H1 (cell line): ENCODE results near the gene TCF19. TPM values are rescaled to one million over a fixed set of nuclear protein-coding genes. Genes with fewer than 3 reads are reported as not detected.
"Not testable (repeated sequence)": the region's sequence is repeated elsewhere in the genome, so short reads cannot be mapped to it uniquely, and the experiment has no call there.

Experiments used
- CTCF ChIA-PET: fragments of 300-600 bp; sonication (Branson Sonifier 250); formaldehyde crosslinking; loops from one replicate; lab custom pipeline; 2021; ENCODE audit not compliant: partially characterized antibody; lab: Charles Lee
- POLR2A ChIA-PET: fragments of 300-600 bp; sonication (Branson Sonifier 250); formaldehyde crosslinking; loops from one replicate; lab custom pipeline; 2021; ENCODE audit warnings: inconsistent platforms; ENCODE audit not compliant: partially characterized antibody; lab: Charles Lee
- DNase-seq, 2 experiments: peaks; one replicate each; pipeline versions ENCODE4 v3.0.0 to v3.0.0-alpha.2; 2010 to 2022; ENCODE audit warnings: low spot score in 2 of 2, low read depth in 1 of 2, mixed read lengths in 1 of 2
- FAIRE-seq: peaks from 2 replicates; lab custom pipeline; 2011; peaks lifted over from hg19 to GRCh38; lab: Jason Lieb, UNC
- H2AFZ ChIP-seq: 2 replicates; pipeline ENCODE4 v1.8.1; 2012; ENCODE audit warnings: low read length, inconsistent platforms
- H2AK5ac ChIP-seq: 2 replicates; pipeline ENCODE4 v1.6.1; 2013; ENCODE audit warnings: low read depth, low read length
- H2BK120ac ChIP-seq: replicated peaks from 2 replicates; pipeline ENCODE3; 2013; ENCODE audit warnings: low read depth, low read length, inconsistent platforms
- H2BK12ac ChIP-seq: 2 replicates; pipeline ENCODE4 v1.6.1; 2013; ENCODE audit warnings: low read depth, low read length
- H2BK15ac ChIP-seq: 2 replicates; pipeline ENCODE4 v1.6.1; 2013; ENCODE audit warnings: low read length
- H2BK20ac ChIP-seq: 2 replicates; pipeline ENCODE4 v1.6.1; 2013; ENCODE audit warnings: low read length
- H2BK5ac ChIP-seq: 2 replicates; pipeline ENCODE4 v1.6.1; 2013; ENCODE audit warnings: low read depth, low read length
- H3K14ac ChIP-seq: 2 replicates; pipeline ENCODE4 v1.6.1; 2013; ENCODE audit warnings: inconsistent platforms; ENCODE audit not compliant: insufficient read length
- H3K18ac ChIP-seq: 2 replicates; pipeline ENCODE4 v1.6.1; 2013; ENCODE audit warnings: low read length; ENCODE audit errors: extremely low read depth
- H3K23ac ChIP-seq: 2 replicates; pipeline ENCODE4 v1.6.1; 2013; ENCODE audit warnings: inconsistent platforms; ENCODE audit not compliant: insufficient read length
- H3K23me2 ChIP-seq: 2 replicates; pipeline ENCODE4 v1.6.1; 2013; ENCODE audit warnings: low read depth, low read length
- H3K27ac ChIP-seq: 2 replicates; pipeline ENCODE4 v1.6.1; 2011; ENCODE audit warnings: low read depth, low read length, inconsistent platforms
- H3K27me3 ChIP-seq, 4 experiments: replicated peaks in 1 of 4; 1 replicate in 1 of 4; 2 replicates in 3 of 4; pipeline versions ENCODE4 v1.6.1 to v1.8.1; 2011 to 2013; ENCODE audit warnings: low read length in 3 of 4, mild to moderate bottlenecking in 3 of 4, inconsistent platforms in 2 of 4, mixed read lengths in 2 of 4, moderate library complexity in 1 of 4; ENCODE audit not compliant: control insufficient read depth in 3 of 4, insufficient read depth in 3 of 4; ENCODE audit errors: extremely low read depth in 1 of 4
- H3K36me3 ChIP-seq, 4 experiments: 2 replicates each; pipeline versions ENCODE4 v1.6.1 to v1.8.1; 2011 to 2013; ENCODE audit warnings: mild to moderate bottlenecking in 4 of 4, low read length in 3 of 4, moderate library complexity in 2 of 4, control low read depth in 1 of 4, inconsistent platforms in 1 of 4; ENCODE audit not compliant: insufficient read depth in 4 of 4, control insufficient read depth in 2 of 4
- H3K4ac ChIP-seq: replicated peaks from 2 replicates; pipeline ENCODE3; 2013; ENCODE audit warnings: low read length, low read depth, mixed read lengths, inconsistent platforms; ENCODE audit not compliant: insufficient read length
- H3K4me1 ChIP-seq, 4 experiments: replicated peaks in 1 of 4; 1 replicate in 1 of 4; 2 replicates in 3 of 4; pipeline versions ENCODE4 v1.6.1 to v1.8.1; 2011 to 2013; ENCODE audit warnings: low read length in 3 of 4, inconsistent platforms in 2 of 4, mixed read lengths in 1 of 4; ENCODE audit not compliant: insufficient read depth in 4 of 4, control insufficient read depth in 3 of 4
- H3K4me2 ChIP-seq, 2 experiments: 2 replicates each; pipeline versions ENCODE4 v1.6.1 to v1.8.1; 2011 to 2013; ENCODE audit warnings: low read depth in 2 of 2, low read length in 2 of 2, control low read depth in 1 of 2, inconsistent platforms in 1 of 2, mild to moderate bottlenecking in 1 of 2; ENCODE audit not compliant: insufficient read depth in 1 of 2
- H3K4me3 ChIP-seq, 4 experiments: fragments of 200-600, 300-600 bp in 1 of 4; sonication (generic), shearing (Covaris generic), sonication (Bioruptor Twin) in 1 of 4; 2 replicates each; pipeline versions ENCODE4 v1.5.1 to v1.8.1; 2011 to 2016; ENCODE audit warnings: low read length in 4 of 4, low read depth in 3 of 4, control low read depth in 2 of 4, inconsistent platforms in 2 of 4, mild to moderate bottlenecking in 2 of 4, mixed read lengths in 1 of 4, moderate library complexity in 1 of 4; ENCODE audit not compliant: insufficient read depth in 2 of 4; ENCODE audit errors: extremely low read depth in 1 of 4
- H3K56ac ChIP-seq: replicated peaks from 2 replicates; pipeline ENCODE3; 2013; ENCODE audit warnings: low read depth, mild to moderate bottlenecking, mixed read lengths, low read length, inconsistent platforms; ENCODE audit not compliant: insufficient read length
- H3K79me1 ChIP-seq: 2 replicates; pipeline ENCODE4 v1.6.1; 2013; ENCODE audit warnings: low read depth, low read length, control low read depth
- H3K79me2 ChIP-seq, 2 experiments: 2 replicates each; pipeline versions ENCODE4 v1.6.1 to v1.8.1; 2012 to 2013; ENCODE audit warnings: low read length in 2 of 2, mild to moderate bottlenecking in 2 of 2, inconsistent platforms in 1 of 2; ENCODE audit not compliant: insufficient read depth in 2 of 2, control insufficient read depth in 1 of 2
- H3K9ac ChIP-seq, 4 experiments: replicated peaks in 1 of 4; 1 replicate in 1 of 4; 2 replicates in 3 of 4; pipeline versions ENCODE4 v1.6.1 to v1.8.1; 2011 to 2013; ENCODE audit warnings: low read depth in 3 of 4, low read length in 3 of 4, control low read depth in 2 of 4, mild to moderate bottlenecking in 2 of 4, moderate library complexity in 2 of 4, inconsistent platforms in 1 of 4; ENCODE audit errors: extremely low read depth in 1 of 4
- H3K9me3 ChIP-seq, 2 experiments: 2 replicates each; pipeline versions ENCODE4 v1.6.1 to v1.8.1; 2012 to 2013; ENCODE audit warnings: mild to moderate bottlenecking in 2 of 2, moderate library complexity in 2 of 2, control low read depth in 1 of 2, inconsistent platforms in 1 of 2, low read depth in 1 of 2, low read length in 1 of 2, mixed read lengths in 1 of 2; ENCODE audit not compliant: insufficient read depth in 2 of 2
- H4K20me1 ChIP-seq, 2 experiments: replicated peaks in 1 of 2; 2 replicates each; pipeline versions ENCODE3 to v1.8.1; 2011 to 2013; ENCODE audit warnings: inconsistent platforms in 2 of 2, low read length in 2 of 2, mild to moderate bottlenecking in 1 of 2; ENCODE audit not compliant: insufficient read depth in 2 of 2, control insufficient read depth in 1 of 2
- H4K5ac ChIP-seq: 2 replicates; pipeline ENCODE4 v1.6.1; 2013; ENCODE audit warnings: low read length, low read depth, mixed read lengths, inconsistent platforms; ENCODE audit not compliant: insufficient read length
- H4K8ac ChIP-seq: 2 replicates; pipeline ENCODE4 v1.8.0; 2013; ENCODE audit warnings: mild to moderate bottlenecking, moderate library complexity, low read length, inconsistent platforms; ENCODE audit not compliant: insufficient read depth; ENCODE audit errors: extremely low read depth
- H4K91ac ChIP-seq: replicated peaks from 2 replicates; pipeline ENCODE3; 2013; ENCODE audit warnings: low read length, mixed read lengths, inconsistent platforms; ENCODE audit not compliant: insufficient read length
- TEAD4 ChIP-seq: IDR thresholded peaks from 2 replicates; pipeline ENCODE4 v1.6.1; 2012; ENCODE audit warnings: low read depth, low read length, inconsistent platforms, mixed read lengths
- WGBS, 2 experiments: shearing (Covaris generic) in 1 of 2; methylation state at CpG; one replicate each; pipeline versions ENCODE4 v1.1.6 to v1.1.7; 2013 to 2015; ENCODE audit warnings: low lambda C conversion rate in 2 of 2, mixed read lengths in 2 of 2, inconsistent platforms in 1 of 2, low coverage in 1 of 2, missing lambda C conversion rate in 1 of 2; ENCODE audit not compliant: insufficient replicate concordance in 2 of 2, insufficient coverage in 1 of 2, insufficient read length in 1 of 2; ENCODE audit errors: extremely low coverage in 1 of 2, missing lambda C conversion rate in 1 of 2; 5-methylcytosine and 5-hydroxymethylcytosine counted together
- polyA plus RNA-seq, 7 experiments: library from polyadenylated mRNA; depleted of rRNA in 3 of 7; stranded (reverse) in 5 of 7; unstranded in 2 of 7; fragments of >200 nt in 5 of 7; fragments of 200-250 nt in 2 of 7; gene quantifications; 1 replicate in 5 of 7; 2 replicates in 1 of 7; 4 replicates in 1 of 7; pipeline versions ENCODE4 v1.2.1 to v1.2.3, GENCODE V29; 2011 to 2013; ENCODE audit warnings: missing spikeins in 2 of 7, mixed read lengths in 2 of 7
- total RNA-seq: library from RNA; stranded (reverse); fragmentation: NEBNext Ultra II Directional; extraction: Animal tissue kit (Norgen Biotek cat#: 25700); gene quantifications from 2 replicates; pipeline ENCODE4 v1.2.1, GENCODE V29; 2021

TCF19 gene
- total and polyA plus RNA-seq, 2 of the 8 experiments (the other 6 are each of a cell fraction or from before 2014, with no cell fraction given), result 7.2 to 11.0 TPM

GRCh38 chr6:31183859-31184258 is 25.5 kb downstream of the TCF19 start:
- 72% methylated on average over 6 of the region's 6 CpGs; no CpG with 5 or more reads in 1 of the 2 experiments for WGBS, 2 experiments

GRCh38 chr6:31185695-31186051 is 27.3 kb downstream of the TCF19 start:
- POLR2A ChIA-PET, result interaction anchor here (61.6 kb wide), 1 partner anchor 38 kb away, joined by 2251 read pairs; the partner anchor contains the start of genes CCHCR1, CDSN, POU5F1 and PSORS1C1
- H2AK5ac ChIP-seq, FAIRE-seq, CTCF ChIA-PET, H3K14ac ChIP-seq, H3K18ac ChIP-seq, H2BK12ac ChIP-seq, DNase-seq, H3K36me3 ChIP-seq, H4K5ac ChIP-seq, H2BK20ac ChIP-seq, H4K20me1 ChIP-seq, H3K27ac ChIP-seq, H3K79me1 ChIP-seq, H3K23me2 ChIP-seq, H4K91ac ChIP-seq, H3K9ac ChIP-seq, H3K4me3 ChIP-seq, H3K4me2 ChIP-seq, H3K4me1 ChIP-seq, H3K9me3 ChIP-seq, H3K23ac ChIP-seq, H2AFZ ChIP-seq, H2BK120ac ChIP-seq, H2BK15ac ChIP-seq, H3K4ac ChIP-seq, H4K8ac ChIP-seq, H2BK5ac ChIP-seq, H3K79me2 ChIP-seq, H3K27me3 ChIP-seq, H3K56ac ChIP-seq: not testable (repeated sequence)
- WGBS, 2 experiments, result 92% methylated on average over 4 of the region's 4 CpGs; no CpG with 5 or more reads in 1 of the 2 experiments

More at GRCh38 chr6:31183859-31184258, 25.5 kb downstream of the TCF19 start:
- not testable (repeated sequence) for DNase-seq, H3K4me2 ChIP-seq, H3K23me2 ChIP-seq, FAIRE-seq, H3K9ac ChIP-seq, H3K14ac ChIP-seq, H2AK5ac ChIP-seq, H3K4me1 ChIP-seq
- 0 out of 2 replicates have a peak, but pooled peaks have one; percentile 23 for TF ChIP-seq TEAD4
- TF ChIP-seq, all 59 proteins: peak for 1; not testable (repeated sequence) for 58
- not testable (repeated sequence) for H3K18ac ChIP-seq, H2BK15ac ChIP-seq, H2BK12ac ChIP-seq, H2AFZ ChIP-seq, H4K20me1 ChIP-seq, H3K79me1 ChIP-seq, H4K5ac ChIP-seq, H3K36me3 ChIP-seq, H3K4ac ChIP-seq, H3K27ac ChIP-seq, H3K27me3 ChIP-seq, H3K56ac ChIP-seq, H2BK20ac ChIP-seq, H2BK5ac ChIP-seq, H4K91ac ChIP-seq, H3K9me3 ChIP-seq, H2BK120ac ChIP-seq, H3K79me2 ChIP-seq, H3K4me3 ChIP-seq, H4K8ac ChIP-seq, H3K23ac ChIP-seq
- POLR2A ChIA-PET, result interaction anchor here (61.6 kb wide), 1 partner anchor 36 kb away, joined by 2251 read pairs; the partner anchor contains the start of genes CCHCR1, CDSN, POU5F1 and PSORS1C1
- CTCF ChIA-PET, result interaction anchor here (0.7 to 2.4 kb wide), 15 partner anchors 9 to 241 kb away, joined by 3 to 12 read pairs (median 3); no protein-coding TSS in a partner anchor
